IPS-11a (cell line): ENCODE measurements around the gene PDIA2.
"Not testable (repeated sequence)": the region's sequence is repeated elsewhere in the genome, so short reads cannot be mapped to it uniquely, and the experiment has no call there.

Source experiments
- H3K4me3 ChIP-seq: one replicate; pipeline ENCODE4 v1.5.1; 2013; ENCODE audit warnings: low read depth, low read length, control low read depth

PDIA2 gene

DNA sequence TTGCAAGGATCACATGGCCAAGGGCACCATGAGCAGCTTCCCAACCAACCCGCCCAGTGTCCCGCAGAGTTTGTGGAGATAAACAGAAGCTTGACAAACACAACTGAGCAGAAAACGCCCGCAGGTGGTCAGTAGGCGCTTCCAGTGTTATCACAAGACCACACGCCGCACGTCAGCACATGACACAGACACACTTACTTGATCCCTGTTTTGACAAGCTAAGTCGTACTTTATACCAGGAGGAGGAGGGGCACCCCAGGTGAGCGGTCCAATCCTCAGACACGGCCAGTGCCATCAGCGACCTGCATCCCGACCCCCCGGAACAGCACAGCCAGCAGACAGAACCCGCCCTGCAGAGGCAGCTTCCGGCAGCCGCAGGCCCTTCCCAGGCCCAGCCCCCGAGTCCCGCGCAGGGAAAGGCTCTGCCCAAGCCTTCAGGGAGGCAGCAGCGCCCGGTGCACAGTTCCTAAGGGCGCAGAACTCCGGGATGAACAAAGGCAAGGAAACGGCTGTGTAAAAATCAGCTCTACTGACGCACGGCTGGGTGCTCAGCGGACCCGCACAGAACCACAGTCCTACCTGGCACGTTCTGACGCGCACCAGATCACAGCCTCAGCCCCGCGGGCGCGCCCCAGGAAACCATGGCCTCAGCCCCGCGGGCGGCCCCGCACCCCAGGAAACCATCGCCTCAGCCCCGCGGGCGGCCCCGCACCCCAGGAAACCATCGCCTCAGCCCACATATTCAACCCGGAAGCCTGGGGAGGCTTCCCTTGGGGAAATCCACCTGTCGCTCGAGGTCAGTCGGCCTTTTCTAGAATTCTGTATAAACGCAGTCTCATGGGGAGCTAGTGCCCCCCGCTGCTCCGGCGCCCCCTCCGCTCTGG lies 41.7 kb downstream of the PDIA2 start:
- no peak overlapping the region for H3K4me3 ChIP-seq

DNA sequence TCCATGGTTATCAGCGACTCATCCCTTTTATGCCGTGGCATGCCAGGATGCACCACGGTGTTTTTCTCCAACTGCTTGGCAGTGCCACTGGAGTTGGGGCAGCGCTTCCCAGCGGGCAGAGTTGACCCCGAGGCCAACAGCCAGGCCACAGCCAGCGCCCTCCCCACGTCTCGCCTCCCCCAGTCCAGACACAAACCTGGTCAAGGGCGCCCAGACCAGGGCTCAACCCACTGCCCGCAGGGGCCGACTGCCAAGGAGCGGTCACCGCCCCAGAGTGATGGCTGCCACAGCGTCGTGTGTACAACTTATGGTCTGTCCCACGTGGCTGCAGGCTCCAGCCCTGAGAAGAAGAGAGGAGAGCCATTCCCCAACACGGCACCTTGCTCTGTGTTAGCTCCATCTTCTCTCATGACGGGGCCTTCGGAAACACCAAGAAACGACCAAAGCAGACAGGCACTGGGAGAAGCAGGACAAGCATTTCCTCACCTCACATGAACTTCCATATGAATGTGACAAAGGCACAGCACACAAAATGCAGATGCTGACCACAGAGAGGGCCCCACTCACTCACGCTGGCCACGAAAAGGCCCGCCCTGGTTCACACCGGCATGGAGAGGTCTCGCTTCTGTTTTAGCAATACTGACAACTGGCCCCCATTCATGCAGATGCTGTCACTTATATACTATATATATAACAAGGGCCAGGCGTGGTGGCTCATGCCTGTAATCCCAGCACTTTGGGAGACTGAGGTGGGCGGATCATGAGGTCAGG lies 42.6 kb downstream of the PDIA2 start:
- no peak overlapping the region for H3K4me3 ChIP-seq

DNA sequence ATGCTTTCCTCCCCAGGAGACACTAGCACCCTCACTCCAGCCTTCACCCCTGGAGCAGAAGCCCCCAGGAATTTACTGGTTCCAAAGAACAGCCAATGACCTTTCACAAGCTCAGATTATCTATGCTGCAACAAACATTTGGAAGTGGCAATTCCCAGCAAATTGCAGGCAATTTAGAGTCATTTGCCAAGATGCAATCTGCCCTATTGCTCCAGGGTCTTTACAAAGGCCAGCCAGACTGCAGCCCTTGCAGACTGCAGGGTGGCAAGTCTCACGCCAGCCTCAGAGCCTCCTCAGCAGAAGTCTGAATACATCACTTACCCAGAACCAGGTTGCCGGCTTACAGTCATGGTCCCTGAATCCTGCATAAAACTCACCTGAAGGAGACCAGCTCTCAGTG lies 47.8 kb downstream of the PDIA2 start:
- no peak overlapping the region for H3K4me3 ChIP-seq

DNA sequence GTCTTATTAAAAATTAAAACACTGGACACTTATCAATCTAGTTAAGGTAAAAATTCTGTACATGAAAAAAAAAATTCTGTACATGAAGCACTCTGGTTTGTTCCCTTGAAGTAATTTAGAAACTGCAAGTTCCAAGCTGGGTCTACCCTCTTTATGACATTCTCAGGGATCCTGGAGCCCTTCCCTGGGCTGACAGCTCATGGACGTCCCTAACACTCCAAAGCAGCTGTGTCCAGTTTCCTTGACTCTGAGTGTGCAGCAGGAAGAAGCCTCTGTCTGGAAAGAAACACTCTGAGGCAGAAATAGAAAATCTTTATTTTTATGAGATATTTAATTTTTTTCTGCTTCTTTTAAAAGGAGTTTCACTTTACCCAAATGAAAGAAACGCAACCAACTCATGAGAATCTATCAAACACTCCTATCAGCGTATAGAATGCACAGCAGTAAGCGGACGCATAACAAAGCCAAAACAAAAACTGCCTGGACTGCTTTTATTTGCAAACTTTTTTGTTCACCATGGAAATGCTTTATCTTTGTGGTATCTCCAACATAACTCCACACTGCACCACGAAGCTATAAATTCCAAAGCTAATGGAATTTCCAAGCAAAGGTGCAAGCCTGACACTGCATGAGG lies 48.3 kb downstream of the PDIA2 start:
- not testable (repeated sequence) for H3K4me3 ChIP-seq

DNA sequence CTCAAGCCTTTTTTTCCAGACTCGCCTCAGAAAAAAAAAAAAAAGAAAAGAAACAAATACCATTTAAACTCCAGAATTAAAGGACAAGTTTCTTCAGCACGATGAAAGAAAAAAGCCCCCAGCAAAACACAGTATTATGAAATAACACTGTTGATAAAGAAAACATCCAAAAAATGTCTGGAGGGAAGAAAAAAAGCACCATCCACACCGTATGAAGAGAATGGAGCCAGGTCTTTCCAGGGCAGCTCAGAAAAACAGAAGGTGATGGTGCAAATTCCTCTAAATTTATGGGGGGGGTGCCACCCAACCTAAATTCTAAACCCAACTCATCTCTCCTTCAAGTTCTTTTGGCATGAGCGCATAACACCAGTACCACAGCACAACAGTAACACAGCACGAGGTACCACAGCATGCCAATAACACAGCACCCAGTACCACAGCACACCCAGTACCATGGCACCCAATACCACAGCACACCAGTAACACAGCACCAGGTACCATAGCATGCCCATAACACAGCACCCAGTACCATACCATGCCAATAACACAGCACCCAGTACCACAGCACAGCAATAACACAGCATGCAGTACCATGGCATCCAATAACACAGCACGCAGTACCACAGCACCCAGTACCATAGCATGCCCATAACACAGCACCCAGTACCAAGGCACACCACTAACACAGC lies 50.6 kb downstream of the PDIA2 start:
- no peak overlapping the region for H3K4me3 ChIP-seq

DNA sequence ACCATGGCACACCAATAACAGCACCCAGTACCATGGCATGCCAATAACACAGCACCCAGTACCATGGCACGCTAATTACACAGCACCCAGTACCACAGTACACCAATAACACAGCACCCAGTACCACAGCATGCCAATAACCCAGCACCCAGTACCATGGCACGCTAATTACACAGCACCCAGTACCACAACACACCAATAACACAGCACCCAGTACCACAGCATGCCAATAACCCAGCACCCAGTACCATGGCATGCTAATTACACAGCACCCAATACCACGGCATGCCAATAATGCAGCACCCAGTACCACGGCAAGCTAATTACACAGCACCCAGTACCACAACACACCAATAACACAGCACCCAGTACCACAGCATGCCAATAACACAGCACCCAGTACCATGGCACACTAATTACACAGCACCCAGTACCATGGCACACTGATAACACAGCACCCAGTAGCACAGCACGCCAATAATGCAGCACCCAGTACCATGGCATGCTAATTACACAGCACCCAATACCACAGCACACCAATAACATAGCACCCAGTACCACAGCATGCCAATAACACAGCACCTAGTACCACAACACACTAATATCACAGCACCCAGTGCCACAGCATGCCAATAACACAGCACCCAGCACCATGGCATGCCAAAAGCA lies 51.3 kb downstream of the PDIA2 start:
- H3K4me3 ChIP-seq: not testable (repeated sequence)

DNA sequence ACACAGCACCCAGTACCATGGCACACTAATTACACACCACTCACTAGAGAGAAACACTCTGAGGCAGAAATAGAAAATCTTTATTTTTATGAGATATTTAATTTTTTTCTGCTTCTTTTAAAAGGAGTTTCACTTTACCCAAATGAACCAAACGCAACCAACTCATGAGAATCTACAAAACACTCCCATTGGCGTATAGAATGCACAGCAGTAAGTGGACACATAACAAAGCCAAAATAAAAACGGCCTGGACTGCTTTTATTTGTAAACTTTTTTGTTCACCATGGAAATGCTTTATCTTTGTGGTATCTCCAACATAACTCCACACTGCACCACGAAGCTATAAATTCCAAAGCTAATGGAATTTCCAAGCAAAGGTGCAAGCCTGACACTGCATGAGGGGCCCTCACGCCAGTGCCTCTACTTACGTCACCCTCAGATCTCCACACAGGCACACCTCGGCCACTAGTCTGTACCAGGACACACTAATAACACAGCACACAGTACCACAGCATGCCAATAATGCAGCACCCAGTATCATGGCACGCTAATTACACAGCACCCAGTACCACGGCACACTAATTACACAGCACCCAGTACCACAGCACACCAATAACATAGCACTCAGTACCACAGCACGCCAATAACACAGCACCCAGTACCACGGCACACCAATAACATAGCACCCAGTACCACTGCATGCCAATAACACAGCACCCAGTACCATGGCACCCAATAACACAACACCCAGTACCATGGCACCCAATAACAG lies 52.1 kb downstream of the PDIA2 start:
- H3K4me3 ChIP-seq: not testable (repeated sequence)

DNA sequence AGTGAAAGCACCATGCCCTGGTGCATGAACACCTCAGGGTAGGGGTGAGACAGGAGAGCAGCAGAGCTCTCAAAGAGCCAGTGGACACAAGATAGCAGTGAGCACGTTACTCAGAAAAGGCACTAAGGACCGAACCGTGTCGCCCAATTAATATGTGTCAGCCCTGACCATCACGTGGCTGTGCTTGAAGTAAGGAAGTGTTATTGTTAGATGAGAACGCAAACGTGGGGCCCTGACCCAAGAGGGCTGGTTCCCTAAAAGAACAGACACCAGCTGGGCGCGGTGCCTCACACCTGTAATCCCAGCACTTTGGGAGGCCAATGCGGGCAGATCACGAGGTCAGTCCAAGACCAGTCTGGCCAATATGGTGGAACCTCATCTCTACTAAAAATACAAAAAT lies 53.3 kb downstream of the PDIA2 start:
- no peak overlapping the region for H3K4me3 ChIP-seq
